Measurements from ENCODE around the gene RHBDL1.
"Not testable (repeated sequence)": the region's sequence is repeated elsewhere in the genome, so short reads cannot be mapped to it uniquely, and the experiment has no call there.

The RHBDL1 gene

GRCh38 chr16:705431-706188 lies 30.1 kb downstream of the RHBDL1 start, which contains the start of gene FBXL16:
Gene FBXL16 (minus strand): TSS chr16:705801. CDS start chr16:697405, 8,396 bp downstream.
- DNase-seq (ENCODE audit: low read depth in 2 of 2): no peak

- DNase-seq (ENCODE audit: low read depth in 2 of 2): no peak
These were observed 31.0 kb downstream of the RHBDL1 start for GRCh38 chr16:706189-707061.

GRCh38 chr16:707062-707538 lies 31.6 kb downstream of the RHBDL1 start:
- DNase-seq (ENCODE audit: low read depth in 2 of 2): no peak

- no peak for DNase-seq (ENCODE audit: low read depth in 2 of 2)
These were observed 32.5 kb downstream of the RHBDL1 start for GRCh38 chr16:708019-708418.

- no peak for DNase-seq (ENCODE audit: low read depth in 2 of 2)
These were observed 33.5 kb downstream of the RHBDL1 start for GRCh38 chr16:708959-709358.

GRCh38 chr16:709566-710499 lies 34.4 kb downstream of the RHBDL1 start:
- no peak for DNase-seq (ENCODE audit: low read depth in 2 of 2)

GRCh38 chr16:710500-711075 lies 35.1 kb downstream of the RHBDL1 start:
- DNase-seq (ENCODE audit: low read depth in 2 of 2): no peak

GRCh38 chr16:711084-711483 lies 35.6 kb downstream of the RHBDL1 start:
- no peak for DNase-seq (ENCODE audit: low read depth in 2 of 2)

- DNase-seq (ENCODE audit: low read depth in 2 of 2): peak in 1 of 2 donors; percentile 58
These were observed 36.3 kb downstream of the RHBDL1 start for GRCh38 chr16:711548-712320.

- not testable (repeated sequence) for DNase-seq (ENCODE audit: low read depth in 2 of 2)
These were observed 37.3 kb downstream of the RHBDL1 start for GRCh38 chr16:712740-713250.

- no peak for DNase-seq (ENCODE audit: low read depth in 2 of 2)
These were observed 38.6 kb downstream of the RHBDL1 start for GRCh38 chr16:714079-714478.

GRCh38 chr16:714558-715476 lies 39.3 kb downstream of the RHBDL1 start, which contains the start of gene METRN:
Gene METRN (plus strand): TSS chr16:715118. CDS start chr16:715290, 172 bp downstream.
- DNase-seq (ENCODE audit: low read depth in 2 of 2): peak; percentile 72 to 79

GRCh38 chr16:715477-716199 lies 40.2 kb downstream of the RHBDL1 start:
- DNase-seq (ENCODE audit: low read depth in 2 of 2): no peak

- DNase-seq (ENCODE audit: low read depth in 2 of 2): no peak
These were observed 40.7 kb downstream of the RHBDL1 start for GRCh38 chr16:716200-716568.

- no peak for DNase-seq (ENCODE audit: low read depth in 2 of 2)
These were observed 41.4 kb downstream of the RHBDL1 start for GRCh38 chr16:716768-717325.

- DNase-seq (ENCODE audit: low read depth in 2 of 2): no peak
These were observed 42.2 kb downstream of the RHBDL1 start for GRCh38 chr16:717450-718245.

GRCh38 chr16:718389-718788 lies 42.9 kb downstream of the RHBDL1 start:
- DNase-seq (ENCODE audit: low read depth in 2 of 2): no peak
